NCI-H82 treated with DMSO at 0.1 percent for 48 hours (cell line): ENCODE data around the gene SDK2.

Experiments used
- DNase-seq: peaks from one replicate; lab custom pipeline; 2025; ENCODE audit not compliant: unreplicated experiment; lab: John Stamatoyannopoulos, UW

The SDK2 gene

DNA sequence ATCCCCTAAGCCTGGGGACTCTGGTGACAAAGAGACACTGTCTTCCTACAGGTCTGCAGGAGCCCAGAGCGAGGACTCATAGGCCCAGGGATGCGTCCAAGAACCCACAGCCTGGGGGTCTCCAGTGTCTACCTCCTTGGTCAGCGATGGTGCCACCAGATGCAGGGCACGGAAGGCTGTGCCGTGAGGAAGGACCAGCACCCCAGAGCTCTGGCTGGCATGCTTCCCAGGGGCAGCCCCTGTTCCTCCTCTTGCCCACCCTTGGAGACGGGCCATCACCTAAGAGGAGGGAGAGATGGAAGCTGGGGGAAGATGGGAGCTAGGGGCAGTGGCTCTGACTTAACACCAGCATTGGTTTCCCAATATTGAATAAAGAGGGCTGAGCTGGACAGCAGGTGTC is 125.2 kb downstream of the SDK2 start:
- DNase-seq = no peak

DNA sequence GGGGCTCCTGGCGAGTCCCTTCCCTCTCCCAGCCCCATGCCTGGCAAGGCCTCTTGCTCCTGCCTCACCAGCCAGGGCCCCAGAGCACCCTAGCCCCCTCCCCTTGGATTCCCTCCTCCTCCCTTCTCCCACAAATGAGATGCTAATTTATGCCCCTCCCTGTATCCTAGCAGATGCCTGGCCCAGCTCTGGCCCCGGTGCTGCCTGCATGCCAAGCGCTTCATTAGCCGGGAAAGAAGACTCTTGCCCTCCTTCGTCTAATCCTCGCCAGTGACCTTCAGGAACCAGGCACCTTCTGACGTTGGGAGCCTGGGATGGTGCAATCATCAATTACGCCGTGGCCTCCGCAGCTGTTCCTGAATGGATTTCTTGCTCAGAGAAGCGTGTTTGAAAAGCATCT is 127.8 kb downstream of the SDK2 start:
- DNase-seq = peak; percentile 20

- no peak for DNase-seq
Measured at GRCh38 chr17:73514146-73514863, 129.9 kb downstream of the SDK2 start.

GRCh38 chr17:73513426-73513825 is 130.8 kb downstream of the SDK2 start:
- no peak for DNase-seq

GRCh38 chr17:73511719-73512115 is 132.5 kb downstream of the SDK2 start:
- no peak for DNase-seq

DNA sequence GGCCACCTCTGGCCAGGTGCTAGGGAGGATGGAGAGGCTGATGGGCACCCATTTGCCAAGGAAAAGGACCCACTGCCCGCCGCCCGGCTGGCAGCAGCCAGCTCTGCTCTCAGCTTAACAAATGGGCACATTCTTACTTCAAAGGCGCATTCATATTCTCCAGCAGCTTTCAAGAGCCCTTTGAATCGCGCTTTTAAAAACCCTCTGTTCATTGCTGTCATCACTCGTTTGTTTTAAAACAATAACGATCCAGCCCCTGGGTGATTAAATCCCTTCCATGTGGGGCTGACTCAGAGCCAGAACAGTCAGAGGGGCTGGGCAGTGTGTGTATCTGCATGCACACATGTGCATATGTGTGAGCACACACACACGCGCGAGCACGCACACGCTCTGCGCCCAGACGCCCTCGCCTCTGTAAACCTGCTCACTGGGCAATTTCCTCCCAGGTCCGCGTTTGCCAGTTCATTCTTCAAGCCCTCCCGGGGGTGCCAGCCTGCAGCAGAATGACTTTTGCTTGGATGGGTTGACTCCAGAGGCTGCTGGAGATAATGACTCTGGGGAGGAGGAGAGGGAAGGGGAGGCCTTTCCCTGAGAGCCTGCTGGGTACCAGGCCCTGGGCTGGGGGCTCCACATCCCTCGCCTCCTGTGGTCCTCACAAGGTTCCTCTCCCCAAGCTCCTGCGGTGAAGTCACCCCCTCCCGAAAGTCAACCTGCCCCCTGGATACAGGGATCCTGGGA is 133.1 kb downstream of the SDK2 start:
- DNase-seq = no peak

DNA sequence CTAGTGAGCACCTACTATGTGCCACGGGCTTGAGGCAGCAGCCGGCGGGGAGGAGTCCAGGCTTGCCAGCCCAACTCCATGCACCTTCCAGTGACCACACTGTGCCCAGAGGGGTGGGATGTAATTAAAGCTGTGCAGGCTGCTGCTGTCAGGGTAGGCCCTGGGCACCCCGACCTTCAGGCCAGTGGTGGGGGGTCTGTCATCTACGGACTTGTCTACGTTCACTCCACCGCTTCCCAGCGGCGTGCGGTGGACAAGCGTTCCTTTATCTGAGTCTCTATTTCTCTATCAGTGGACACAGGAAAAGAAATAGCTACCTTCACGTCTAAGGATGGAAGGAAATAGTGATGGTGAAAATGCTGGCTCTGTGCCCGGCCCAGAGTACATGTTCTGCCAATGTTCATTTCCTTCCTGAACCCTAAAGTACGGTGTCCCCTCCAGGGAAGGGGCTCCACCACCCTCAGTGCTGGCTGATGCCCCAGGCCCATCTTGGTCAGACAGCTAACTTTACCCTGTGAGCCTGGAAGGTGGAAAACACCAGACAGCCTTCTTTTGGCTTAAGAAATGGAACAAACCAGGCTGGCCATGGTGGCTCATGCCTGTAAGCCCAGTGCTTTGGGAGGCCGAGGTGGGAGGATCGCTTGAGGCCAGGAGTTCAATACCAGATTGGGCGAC is 135.2 kb downstream of the SDK2 start:
- DNase-seq = no peak

DNA sequence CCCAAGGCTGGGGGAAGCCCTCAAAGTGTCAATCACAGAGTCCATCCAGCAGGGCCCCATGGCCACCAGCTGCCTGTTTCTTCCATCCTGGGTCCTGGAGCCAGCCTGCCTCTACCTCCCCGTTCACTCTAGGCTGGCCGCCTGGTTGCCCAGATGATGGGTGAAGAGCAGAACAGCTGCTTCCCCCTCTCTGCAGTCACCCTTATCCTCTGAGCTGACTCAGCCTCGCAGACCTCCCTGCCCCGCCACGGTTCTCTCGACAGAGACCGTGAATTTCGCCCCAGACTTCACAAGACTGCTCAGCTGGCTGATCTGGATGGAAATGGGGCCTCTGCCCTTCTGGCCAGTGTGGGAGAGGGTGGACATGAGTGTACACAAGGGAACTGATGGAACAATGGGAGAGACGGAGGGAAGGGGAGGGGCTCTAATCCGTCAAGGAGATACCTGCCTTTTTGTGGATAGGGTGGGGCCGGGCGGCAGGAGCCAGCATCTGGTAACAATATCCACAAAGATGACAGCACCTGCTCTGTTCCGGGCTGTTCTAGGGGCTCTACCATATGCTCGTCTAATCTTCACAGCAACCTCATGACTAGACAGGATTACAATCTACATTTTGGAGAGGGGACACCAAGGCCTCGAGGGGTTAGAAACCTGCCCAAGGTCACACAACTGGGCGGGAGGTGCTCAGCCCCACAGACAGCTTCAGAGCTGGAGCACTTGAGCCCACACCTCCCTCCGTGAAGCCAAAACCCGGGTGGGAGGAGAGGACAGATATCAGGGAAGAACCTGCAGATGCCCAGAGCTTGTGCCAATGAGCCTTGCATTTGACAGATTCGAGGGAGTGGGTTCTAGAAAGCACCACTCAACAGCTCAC is 136.0 kb downstream of the SDK2 start:
- peak; percentile 92 for DNase-seq

DNA sequence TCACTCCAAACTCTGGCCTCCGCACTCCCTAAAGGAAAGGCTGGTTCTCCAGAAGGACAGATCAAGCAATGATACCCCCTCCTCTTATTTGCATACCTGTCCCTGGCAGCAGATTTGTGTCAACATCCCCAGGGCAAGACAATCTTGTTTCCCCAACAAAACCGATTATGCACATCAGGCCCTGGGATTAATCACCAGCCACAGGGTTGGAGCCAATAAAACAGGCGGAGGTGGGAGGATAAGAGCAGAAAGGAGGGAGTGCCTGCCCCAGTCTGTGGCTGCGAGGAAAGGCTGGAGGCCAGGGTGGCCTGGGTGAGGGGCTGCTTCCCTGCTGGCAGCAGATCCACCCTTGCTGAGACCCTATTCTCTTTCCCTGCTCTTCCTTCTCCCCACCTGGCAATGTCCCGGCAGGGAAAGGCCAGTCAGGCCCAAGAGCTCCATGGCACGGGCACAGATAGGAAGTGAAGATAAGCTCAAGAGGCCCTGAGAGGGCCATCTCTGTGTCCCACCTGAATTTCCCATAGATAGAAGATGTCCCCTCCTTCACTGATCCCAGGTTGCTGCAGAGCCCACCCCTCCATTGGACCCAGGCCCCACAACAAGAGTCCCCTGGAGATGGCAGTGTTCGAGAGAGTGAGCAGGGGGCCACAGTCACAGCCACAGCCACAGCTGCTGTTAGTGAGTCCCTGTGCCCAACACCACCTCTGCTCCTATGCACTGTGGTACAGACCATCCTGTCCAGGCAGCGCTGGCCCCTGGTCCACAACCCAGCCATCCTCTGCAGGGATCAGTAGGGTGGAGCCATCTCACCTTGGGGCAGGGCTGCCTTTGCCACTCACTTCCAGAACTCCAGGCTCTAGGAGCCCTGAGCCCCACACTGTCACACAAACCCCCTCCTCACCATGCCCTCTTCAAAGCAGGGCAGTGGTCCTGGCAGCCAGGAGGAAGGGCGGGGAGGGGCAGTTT is 137.5 kb downstream of the SDK2 start:
- peak; percentile 99 for DNase-seq

DNA sequence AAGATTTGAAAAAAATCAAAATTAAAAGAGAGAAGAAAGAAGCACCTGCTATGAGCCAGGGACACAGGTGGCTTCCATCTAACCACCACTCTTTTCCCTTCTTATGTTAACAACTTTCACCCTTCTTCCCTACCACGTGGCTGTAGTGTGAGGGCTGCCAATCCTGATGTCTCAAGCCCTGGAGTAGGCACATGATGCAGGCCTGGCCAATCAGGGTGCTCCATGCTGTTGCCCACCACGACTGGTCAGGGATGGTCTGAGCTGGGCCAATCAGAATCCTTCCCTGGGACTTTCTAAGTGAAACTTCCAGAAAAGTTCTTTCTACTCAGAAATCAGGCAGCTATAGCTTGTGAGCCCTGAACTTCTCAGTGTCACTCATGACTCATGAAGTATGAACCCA is 140.7 kb downstream of the SDK2 start:
- no peak for DNase-seq

GRCh38 chr17:73500414-73500999 is 143.7 kb downstream of the SDK2 start:
- DNase-seq = no peak

- DNase-seq = no peak
Measured at GRCh38 chr17:73498886-73499554, 145.2 kb downstream of the SDK2 start.

- DNase-seq = no peak
Measured at GRCh38 chr17:73498176-73498575, 146.1 kb downstream of the SDK2 start.

DNA sequence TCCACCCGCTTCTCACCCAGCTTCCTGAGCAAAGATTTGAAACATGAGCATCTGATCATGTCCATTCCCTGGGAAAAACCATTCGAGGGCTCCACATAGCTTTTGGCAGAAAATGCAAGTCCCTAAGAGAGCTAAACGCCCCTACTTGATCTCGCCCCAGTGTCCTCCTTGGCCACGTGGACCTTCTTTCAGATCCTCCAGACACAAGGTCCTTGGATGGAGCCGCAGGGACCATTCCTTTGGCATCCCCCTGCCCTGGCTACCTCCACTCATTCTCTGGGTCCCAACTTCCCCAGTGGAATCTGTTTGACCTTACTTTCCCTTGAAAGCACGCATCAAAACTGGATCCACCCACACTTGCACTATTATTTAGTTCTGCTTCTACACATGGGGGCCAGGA is 146.5 kb downstream of the SDK2 start:
- DNase-seq = no peak

GRCh38 chr17:73496232-73496631 is 148.0 kb downstream of the SDK2 start:
- no peak for DNase-seq

- DNase-seq = no peak
Measured at GRCh38 chr17:73495641-73496040, 148.6 kb downstream of the SDK2 start.

- no peak for DNase-seq
Measured at GRCh38 chr17:73494950-73495349, 149.3 kb downstream of the SDK2 start.

DNA sequence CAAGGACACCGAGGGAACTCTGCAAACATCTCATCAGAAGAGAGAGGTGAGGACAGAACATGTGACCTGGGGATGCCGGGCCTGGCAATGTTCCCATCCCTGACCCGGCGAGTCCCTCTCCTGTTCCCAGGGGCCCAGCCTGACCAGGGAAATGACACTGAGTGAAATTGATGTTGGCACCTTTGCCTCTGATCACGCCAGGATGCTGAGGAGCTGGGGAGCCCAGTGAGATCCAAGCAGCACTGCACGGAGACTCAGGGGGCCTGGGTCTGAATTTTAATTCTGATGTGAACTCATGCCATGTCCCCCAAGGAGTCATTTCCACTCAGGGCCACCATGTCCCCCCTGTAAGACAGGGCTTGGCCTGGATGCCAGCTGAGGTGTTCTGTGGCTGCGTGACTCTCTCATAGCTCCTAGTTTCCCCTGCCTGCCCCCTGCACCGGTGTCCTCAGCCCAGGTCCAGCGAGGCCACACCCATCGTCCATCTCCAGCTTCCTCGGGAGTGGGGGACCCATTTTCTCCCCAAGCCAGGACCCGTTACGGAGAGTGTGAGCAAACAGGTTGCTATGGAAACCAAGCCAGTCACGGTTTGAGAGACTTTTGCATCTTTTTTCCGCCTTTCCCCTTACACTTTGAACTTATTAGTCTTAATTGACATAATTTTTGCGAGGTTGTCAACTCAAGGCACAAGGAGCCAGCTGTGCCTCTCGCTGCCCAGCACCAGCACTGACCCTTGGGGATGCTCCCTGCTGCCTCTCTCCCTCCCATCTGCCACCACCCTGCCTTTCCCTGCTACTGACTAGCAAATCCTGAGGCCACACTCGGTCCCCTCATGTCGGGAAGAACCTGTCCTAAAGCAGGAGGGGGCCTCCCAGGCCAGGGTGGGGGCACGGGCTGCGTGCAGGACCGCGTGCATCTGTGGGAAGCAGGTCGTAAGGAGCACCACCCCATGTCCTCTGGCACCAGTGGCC is 150.0 kb downstream of the SDK2 start:
- DNase-seq = no peak
